SU-DHL-6 (cell line): ENCODE data around the gene RRAGB.
"Not testable (repeated sequence)": the region's sequence is repeated elsewhere in the genome, so short reads cannot be mapped to it uniquely, and the experiment has no call there.

Experiments used
- H2AFZ ChIP-seq: fragments of 200-600 bp; sonication (generic); 2 replicates; pipeline ENCODE4 v1.6.1; 2014; ENCODE audit warnings: low read depth, mild to moderate bottlenecking, moderate library complexity, mixed read lengths, antibody characterized with exemption, low read length; ENCODE audit not compliant: severe bottlenecking
- H3F3A ChIP-seq: fragments of 200-600 bp; shearing (Covaris generic); 2 replicates; pipeline ENCODE4 v1.6.0; 2016; ENCODE audit warnings: antibody characterized with exemption, mild to moderate bottlenecking; ENCODE audit not compliant: insufficient read depth
- H3K27ac ChIP-seq: fragments of 200-600 bp; sonication (generic); 2 replicates; pipeline ENCODE4 v1.5.1; 2016; ENCODE audit warnings: low read depth, mild to moderate bottlenecking, low read length, moderate library complexity, mixed read lengths
- H3K27me3 ChIP-seq: fragments of 200-600 bp; sonication (generic), shearing (Covaris generic); 2 replicates; pipeline ENCODE4 v1.6.0; 2014; ENCODE audit warnings: mild to moderate bottlenecking, low read length
- H3K36me3 ChIP-seq: fragments of 200-600 bp; sonication (generic); 2 replicates; pipeline ENCODE4 v1.6.1; 2014; ENCODE audit warnings: mild to moderate bottlenecking, low read length, mixed read lengths
- H3K4me2 ChIP-seq: fragments of 300-600, 200-600 bp; shearing (Covaris generic), sonication (generic); 2 replicates; pipeline ENCODE4 v1.6.0; 2014; ENCODE audit warnings: low read length, low read depth, mild to moderate bottlenecking; ENCODE audit not compliant: poor library complexity, severe bottlenecking
- H3K4me3 ChIP-seq: fragments of 200-600 bp; sonication (generic); 2 replicates; pipeline ENCODE4 v1.5.1; 2014; ENCODE audit warnings: antibody characterized with exemption, low read length, mild to moderate bottlenecking, mixed read lengths; ENCODE audit not compliant: insufficient read depth, poor library complexity, severe bottlenecking
- H3K79me2 ChIP-seq: fragments of 200-600 bp; sonication (generic); 2 replicates; pipeline ENCODE4 v1.6.1; 2014; ENCODE audit warnings: mild to moderate bottlenecking, low read length, moderate library complexity; ENCODE audit not compliant: insufficient read depth
- H3K9ac ChIP-seq: fragments of 200-600 bp; sonication (generic); 2 replicates; pipeline ENCODE4 v1.7.0; 2014; ENCODE audit warnings: mild to moderate bottlenecking, low read length
- H3K9me2 ChIP-seq: fragments of 200-600 bp; sonication (generic); replicated peaks from 2 replicates; pipeline ENCODE4 v1.6.1; 2014; ENCODE audit warnings: low read length; ENCODE audit not compliant: insufficient read depth
- H3K9me3 ChIP-seq: fragments of 200-600 bp; sonication (generic); 2 replicates; pipeline ENCODE4 v1.6.1; 2014; ENCODE audit warnings: low read length, mixed read lengths; ENCODE audit not compliant: insufficient read depth
- H4K20me1 ChIP-seq: fragments of 200-600 bp; sonication (generic); 2 replicates; pipeline ENCODE4 v1.6.1; 2014; ENCODE audit warnings: low read depth, mild to moderate bottlenecking, antibody characterized with exemption, low read length, moderate library complexity, mixed read lengths
- CTCF ChIP-seq: fragments of 200-600 bp; sonication (generic); IDR thresholded peaks from one replicate; pipeline ENCODE4 v1.5.1; 2017; ENCODE audit warnings: antibody characterized with exemption, mild to moderate bottlenecking, low read length, moderate library complexity; ENCODE audit not compliant: insufficient read depth, poor library complexity, severe bottlenecking
- EZH2phosphoT487 ChIP-seq: fragments of 200-600 bp; sonication (generic), shearing (Covaris generic); conservative IDR thresholded peaks from 2 replicates; pipeline ENCODE4 v1.6.1; 2018; ENCODE audit warnings: mild to moderate bottlenecking, antibody characterized with exemption, low read length, moderate library complexity, mixed read lengths

The RRAGB gene

DNA sequence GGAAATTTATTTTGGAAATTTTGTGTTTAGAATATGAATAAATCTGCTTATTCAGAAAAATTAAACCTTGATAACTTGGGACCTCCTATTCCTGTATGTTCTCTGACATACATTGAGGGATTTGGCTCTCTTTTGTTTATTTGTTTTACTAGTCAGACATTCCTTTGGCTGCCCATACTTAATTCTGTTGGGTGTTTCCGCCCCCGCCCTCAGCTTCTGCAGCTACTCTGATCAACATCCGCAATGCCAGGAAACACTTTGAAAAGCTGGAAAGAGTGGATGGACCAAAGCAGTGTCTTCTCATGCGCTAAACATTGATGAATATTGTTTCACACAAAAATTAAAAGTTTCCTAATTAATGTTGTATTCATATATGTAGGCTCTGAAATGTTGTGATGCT, 40.5 kb downstream of the RRAGB start:
- no peaks in the 10 kb centered on the region for H3K9me3 ChIP-seq
- no peak for TF ChIP-seq EZH2phosphoT487
- TF ChIP-seq CTCF, result no peak
- no peaks in the 10 kb centered on the region for H3K79me2 ChIP-seq
- no peak overlapping the region for H2AFZ ChIP-seq
- no peak overlapping the region for H3K27ac ChIP-seq
- no peak overlapping the region for H3K9ac ChIP-seq
- H3K27me3 ChIP-seq, result no peaks in the 10 kb centered on the region
- no peaks in the 10 kb centered on the region for H3K36me3 ChIP-seq
- H3K9me2 ChIP-seq, result no peaks in the 10 kb centered on the region
- no peaks in the 10 kb centered on the region for H4K20me1 ChIP-seq
- H3K4me2 ChIP-seq, result no peak overlapping the region
- no peak overlapping the region for H3K4me3 ChIP-seq
- no peaks in the 10 kb centered on the region for H3F3A ChIP-seq

DNA sequence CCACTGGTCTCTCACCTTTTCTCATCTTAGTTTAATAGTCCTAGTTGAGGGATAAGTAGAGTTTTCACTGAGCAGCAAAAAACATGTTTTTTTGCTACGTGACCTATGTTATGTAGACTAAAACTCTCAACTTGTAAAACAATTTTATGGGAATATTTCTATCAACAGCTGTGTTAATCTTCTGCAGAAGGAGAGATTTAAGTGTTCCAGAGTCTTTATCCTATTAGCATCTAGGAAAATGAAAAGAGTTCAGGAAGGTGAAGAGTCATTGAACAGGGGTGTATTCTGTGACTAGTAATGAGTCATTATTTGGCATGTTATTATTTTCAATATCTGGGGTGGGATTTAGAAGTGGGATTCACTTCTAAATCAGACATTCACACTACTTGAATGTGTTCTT, 41.9 kb downstream of the RRAGB start:
- Histone ChIP-seq H3K27ac (no peak overlapping the region), H3F3A (no peaks in the 10 kb centered on the region), H4K20me1 (no peaks in the 10 kb centered on the region), H3K27me3 (no peaks in the 10 kb centered on the region), H3K36me3 (no peaks in the 10 kb centered on the region), H3K79me2 (no peaks in the 10 kb centered on the region), H3K4me2 (no peak overlapping the region), H3K4me3 (no peak overlapping the region), H3K9ac (no peak overlapping the region), H3K9me3 (no peaks in the 10 kb centered on the region), H3K9me2 (no peaks in the 10 kb centered on the region), H2AFZ (no peak overlapping the region)
- TF ChIP-seq EZH2phosphoT487 (no peak), CTCF (no peak)

- H2AFZ ChIP-seq, result no peak overlapping the region
- no peak overlapping the region for H3K9ac ChIP-seq
- no peaks in the 10 kb centered on the region for H4K20me1 ChIP-seq
- no peaks in the 10 kb centered on the region for H3K79me2 ChIP-seq
- no peaks in the 10 kb centered on the region for H3K36me3 ChIP-seq
- H3K27me3 ChIP-seq, result no peaks in the 10 kb centered on the region
- no peak overlapping the region for H3K4me2 ChIP-seq
- H3K9me2 ChIP-seq, result no peaks in the 10 kb centered on the region
- no peaks in the 10 kb centered on the region for H3F3A ChIP-seq
- no peaks in the 10 kb centered on the region for H3K9me3 ChIP-seq
- H3K27ac ChIP-seq, result no peak overlapping the region
- no peak overlapping the region for H3K4me3 ChIP-seq
- TF ChIP-seq EZH2phosphoT487, result no peak
Measured at GRCh38 chrX:55767100-55767499, 49.6 kb downstream of the RRAGB start.

GRCh38 chrX:55774419-55774818, 56.9 kb downstream of the RRAGB start:
- H3K9ac ChIP-seq, H3K27ac ChIP-seq, H3K4me2 ChIP-seq, H4K20me1 ChIP-seq, H3K9me2 ChIP-seq, H3K4me3 ChIP-seq, H3K27me3 ChIP-seq, H3K79me2 ChIP-seq, H3K36me3 ChIP-seq, H3F3A ChIP-seq, H2AFZ ChIP-seq, H3K9me3 ChIP-seq: not testable (repeated sequence)
